Rectal smooth muscle tissue (tissue), 1 donor: ENCODE measurements around the gene SYS1.

Experiments used
- H3K27ac ChIP-seq: one replicate; pipeline ENCODE4 v1.7.0; 2013; ENCODE audit warnings: low read depth, low read length, inconsistent platforms
- H3K27me3 ChIP-seq: one replicate; pipeline ENCODE4 v1.7.0; 2013; ENCODE audit warnings: low read length; ENCODE audit not compliant: control insufficient read depth, insufficient read depth
- H3K36me3 ChIP-seq: one replicate; pipeline ENCODE4 v1.7.0; 2013; ENCODE audit warnings: low read length; ENCODE audit not compliant: control insufficient read depth, insufficient read depth
- H3K4me1 ChIP-seq: one replicate; pipeline ENCODE4 v1.7.0; 2013; ENCODE audit warnings: low read length; ENCODE audit not compliant: control insufficient read depth, insufficient read depth
- H3K4me3 ChIP-seq: one replicate; pipeline ENCODE4 v1.7.0; 2013; ENCODE audit warnings: low read length
- H3K9ac ChIP-seq: one replicate; pipeline ENCODE4 v1.7.0; 2013; ENCODE audit warnings: low read length

SYS1 gene

GRCh38 chr20:45407067-45407745 is 44.2 kb downstream of the SYS1 start:
- peak overlapping the region; percentile 99 for H3K27ac ChIP-seq
- peaks cover 21% of the 10 kb centered on the region for H3K4me1 ChIP-seq

DNA sequence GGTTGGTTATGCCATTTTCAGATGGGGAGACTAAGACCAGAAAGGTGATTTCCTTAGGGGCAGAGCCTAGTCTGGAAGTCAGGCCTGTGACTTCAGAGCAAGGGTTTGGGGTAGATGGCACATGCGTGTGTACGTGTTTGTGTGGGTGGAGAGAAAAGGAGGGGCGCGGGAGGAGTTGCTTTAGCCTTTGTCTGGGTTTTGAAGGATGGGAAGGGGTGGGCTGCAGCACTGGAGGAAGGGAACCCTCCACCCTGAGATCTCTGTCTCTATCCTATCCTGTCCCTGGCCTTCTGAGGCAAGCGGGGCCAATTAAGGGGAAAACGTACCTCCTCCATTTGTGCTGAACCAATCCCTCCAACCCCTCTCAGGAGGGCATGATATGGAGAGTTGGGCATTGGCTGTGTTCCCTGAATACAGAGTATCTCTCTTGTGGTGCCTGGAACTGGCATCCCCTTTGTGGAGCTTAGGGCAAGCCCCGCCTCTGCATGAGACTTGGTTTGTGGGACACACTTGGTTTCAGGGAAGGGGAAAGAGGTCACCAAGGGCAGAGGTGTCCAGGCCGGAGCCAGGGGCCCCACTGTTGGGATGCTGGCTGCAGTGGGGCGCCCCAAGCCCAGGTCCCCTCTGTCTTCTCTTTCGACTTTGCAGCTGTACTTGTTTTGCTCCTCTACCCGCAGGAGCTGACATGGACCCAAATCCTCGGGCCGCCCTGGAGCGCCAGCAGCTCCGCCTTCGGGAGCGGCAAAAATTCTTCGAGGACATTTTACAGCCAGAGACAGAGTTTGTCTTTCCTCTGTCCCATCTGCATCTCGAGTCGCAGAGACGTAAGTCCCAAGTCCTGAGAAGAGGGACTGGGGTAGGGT is 45.1 kb downstream of the SYS1 start, which contains the start of gene DBNDD2:
Gene DBNDD2, plus strand, starts transcription at position 507 of the 863 bp plus-strand sequence. Its CDS starts 179 bp downstream, at position 686.
- H3K4me3 ChIP-seq, result peak within 1 kb of the TSS; percentile 94
- H3K27me3 ChIP-seq, result no peaks in the 10 kb centered on the region
- peak within 1 kb of the TSS; percentile 99 for H3K27ac ChIP-seq
- H3K36me3 ChIP-seq, result peaks cover 12% of the 10 kb centered on the region
- peak within 1 kb of the TSS; percentile 93 for H3K9ac ChIP-seq
- H3K4me1 ChIP-seq, result peaks cover 21% of the 10 kb centered on the region

More at GRCh38 chr20:45407067-45407745, 44.2 kb downstream of the SYS1 start:
- Histone ChIP-seq H3K9ac (peak overlapping the region; percentile 93), H3K36me3 (peaks cover 11% of the 10 kb centered on the region), H3K4me3 (peak overlapping the region; percentile 94), H3K27me3 (no peaks in the 10 kb centered on the region)

DNA sequence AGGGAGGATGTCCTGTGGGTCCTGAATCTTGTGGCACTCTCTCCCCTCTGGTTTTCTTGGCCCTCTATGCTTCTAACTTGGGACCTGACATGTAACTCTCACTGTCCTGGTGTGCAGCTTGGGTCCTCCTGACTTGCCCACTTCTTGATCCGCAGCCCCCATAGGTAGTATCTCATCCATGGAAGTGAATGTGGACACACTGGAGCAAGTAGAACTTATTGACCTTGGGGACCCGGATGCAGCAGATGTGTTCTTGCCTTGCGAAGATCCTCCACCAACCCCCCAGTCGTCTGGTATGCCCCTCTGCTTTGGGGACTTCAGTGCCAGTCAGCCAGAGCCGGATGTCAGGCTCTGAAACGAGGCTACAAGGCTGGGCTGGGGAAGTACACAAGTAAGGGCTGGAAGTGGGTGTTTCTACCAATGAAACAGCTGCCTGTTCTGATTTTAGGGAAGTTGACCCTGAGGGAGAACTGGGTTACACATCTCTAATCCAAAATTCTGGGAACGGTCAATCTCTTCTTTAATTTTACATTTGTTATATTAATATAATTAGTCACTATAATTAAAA is 45.8 kb downstream of the SYS1 start:
- H3K27me3 ChIP-seq, result no peaks in the 10 kb centered on the region
- peak overlapping the region; percentile 99 for H3K27ac ChIP-seq
- peak overlapping the region; percentile 7 for H3K4me3 ChIP-seq
- H3K9ac ChIP-seq, result no peak overlapping the region
- H3K4me1 ChIP-seq, result peaks cover 21% of the 10 kb centered on the region
- H3K36me3 ChIP-seq, result peaks cover 12% of the 10 kb centered on the region

GRCh38 chr20:45409521-45410272 is 46.7 kb downstream of the SYS1 start:
- H3K9ac ChIP-seq, result no peak overlapping the region
- no peak overlapping the region for H3K4me3 ChIP-seq
- H3K27me3 ChIP-seq, result no peaks in the 10 kb centered on the region
- H3K27ac ChIP-seq, result peak overlapping the region; percentile 54
- peaks cover 12% of the 10 kb centered on the region for H3K36me3 ChIP-seq
- peaks cover 21% of the 10 kb centered on the region for H3K4me1 ChIP-seq

- H3K36me3 ChIP-seq, result peaks cover 12% of the 10 kb centered on the region
- no peak overlapping the region for H3K4me3 ChIP-seq
- H3K4me1 ChIP-seq, result peaks cover 21% of the 10 kb centered on the region
- no peaks in the 10 kb centered on the region for H3K27me3 ChIP-seq
- no peak overlapping the region for H3K27ac ChIP-seq
- H3K9ac ChIP-seq, result no peak overlapping the region
Measured at GRCh38 chr20:45410887-45411286, 47.9 kb downstream of the SYS1 start.

DNA sequence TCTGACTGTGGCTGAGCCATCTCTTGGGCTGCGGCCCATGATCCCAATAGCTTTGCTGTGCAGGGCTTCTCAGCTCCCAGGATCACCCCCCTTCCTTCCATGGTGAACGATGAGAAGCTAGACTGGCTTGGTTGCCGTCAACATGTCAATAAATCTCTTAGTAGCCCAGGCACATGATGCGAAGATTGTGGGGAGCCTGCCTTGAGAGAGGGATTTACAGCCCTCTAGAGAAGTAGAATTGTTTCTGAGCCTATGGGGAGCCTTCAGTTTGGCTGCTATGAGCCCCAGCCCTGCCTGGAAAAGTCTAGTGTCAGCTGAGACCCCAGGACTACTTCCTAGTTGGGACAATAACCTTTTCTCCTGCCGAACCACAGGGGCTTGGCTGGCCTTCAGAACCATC is 49.7 kb downstream of the SYS1 start:
- peaks cover 26% of the 10 kb centered on the region for H3K4me1 ChIP-seq
- no peak overlapping the region for H3K4me3 ChIP-seq
- no peaks in the 10 kb centered on the region for H3K27me3 ChIP-seq
- H3K27ac ChIP-seq, result no peak overlapping the region
- no peak overlapping the region for H3K9ac ChIP-seq
- H3K36me3 ChIP-seq, result peaks cover 12% of the 10 kb centered on the region

DNA sequence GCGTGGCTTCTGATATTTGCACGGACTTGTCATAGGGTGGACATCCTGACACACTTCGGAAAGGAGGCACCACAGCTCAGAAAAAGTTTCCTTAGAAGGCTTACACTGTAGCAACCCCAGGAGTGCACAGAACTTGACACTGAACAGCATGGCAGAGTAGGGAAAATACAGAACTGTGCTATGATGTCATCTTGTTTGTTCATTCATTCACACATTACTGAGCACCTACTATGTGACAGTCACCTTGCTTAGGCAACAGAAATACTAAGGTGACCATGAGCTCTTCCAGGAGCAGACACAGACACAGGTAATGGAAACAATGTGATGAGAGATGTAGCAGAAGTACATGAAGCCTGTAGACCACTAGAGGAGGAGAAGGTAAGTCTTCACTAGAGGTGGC is 50.5 kb downstream of the SYS1 start:
- Histone ChIP-seq H3K27ac (no peak overlapping the region), H3K9ac (no peak overlapping the region), H3K36me3 (peaks cover 12% of the 10 kb centered on the region), H3K4me1 (peaks cover 19% of the 10 kb centered on the region), H3K4me3 (no peak overlapping the region), H3K27me3 (no peaks in the 10 kb centered on the region)

- no peaks in the 10 kb centered on the region for H3K27me3 ChIP-seq
Measured at GRCh38 chr20:45415822-45416637, 53.1 kb downstream of the SYS1 start, which contains the start of gene PIGT. Gene PIGT, plus strand, starts transcription at chr20:45416141. Its CDS starts 16 bp downstream, at chr20:45416157.

GRCh38 chr20:45416917-45417316 is 54.0 kb downstream of the SYS1 start:
- peak overlapping the region; percentile 95 for H3K9ac ChIP-seq
- peaks cover 16% of the 10 kb centered on the region for H3K36me3 ChIP-seq
- no peak overlapping the region for H3K27ac ChIP-seq
- peak overlapping the region; percentile 98 for H3K4me3 ChIP-seq
- peaks cover 13% of the 10 kb centered on the region for H3K4me1 ChIP-seq
- no peaks in the 10 kb centered on the region for H3K27me3 ChIP-seq

More at GRCh38 chr20:45415822-45416637, 53.1 kb downstream of the SYS1 start, which contains the start of gene PIGT:
- peaks cover 12% of the 10 kb centered on the region for H3K36me3 ChIP-seq
- H3K27ac ChIP-seq, result peak within 1 kb of the TSS; percentile 81
- peak within 1 kb of the TSS; percentile 98 for H3K4me3 ChIP-seq
- H3K4me1 ChIP-seq, result peaks cover 13% of the 10 kb centered on the region
- H3K9ac ChIP-seq, result peak within 1 kb of the TSS; percentile 95
